Ecto neural progenitor cell (in vitro differentiated cells): Measurements from ENCODE around the gene PACS1.
"Not testable (repeated sequence)": the region's sequence is repeated elsewhere in the genome, so short reads cannot be mapped to it uniquely, and the experiment has no call there.

Source experiments
- DNase-seq: peaks from one replicate; pipeline ENCODE4 v3.0.0-alpha.2; 2018; ENCODE audit warnings: low spot score

The PACS1 gene

GRCh38 chr11:66226101-66226500 lies 156.0 kb downstream of the PACS1 start:
- DNase-seq, result no peak

GRCh38 chr11:66227700-66228099 lies 157.6 kb downstream of the PACS1 start:
- no peak for DNase-seq

GRCh38 chr11:66228521-66228920 lies 158.4 kb downstream of the PACS1 start:
- DNase-seq, result no peak

- DNase-seq, result no peak
These were observed 160.1 kb downstream of the PACS1 start for GRCh38 chr11:66230156-66230555.

- DNase-seq, result no peak
These were observed 160.9 kb downstream of the PACS1 start for GRCh38 chr11:66230978-66231377.

- DNase-seq, result no peak
These were observed 161.5 kb downstream of the PACS1 start for GRCh38 chr11:66231561-66231960.

- DNase-seq, result no peak
These were observed 162.7 kb downstream of the PACS1 start for GRCh38 chr11:66232769-66233168.

- no peak for DNase-seq
These were observed 163.2 kb downstream of the PACS1 start for GRCh38 chr11:66233301-66233700.

- DNase-seq, result no peak
These were observed 165.1 kb downstream of the PACS1 start for GRCh38 chr11:66235141-66235540.

GRCh38 chr11:66237867-66238266 lies 167.8 kb downstream of the PACS1 start:
- DNase-seq, result no peak

GRCh38 chr11:66238786-66239413 lies 168.8 kb downstream of the PACS1 start:
- no peak for DNase-seq

- DNase-seq, result no peak
These were observed 169.4 kb downstream of the PACS1 start for GRCh38 chr11:66239511-66239910.

GRCh38 chr11:66239998-66240780 lies 170.1 kb downstream of the PACS1 start:
- no peak for DNase-seq

- DNase-seq, result no peak
These were observed 170.7 kb downstream of the PACS1 start for GRCh38 chr11:66240781-66241136.

- DNase-seq, result no peak
These were observed 172.2 kb downstream of the PACS1 start for GRCh38 chr11:66242095-66242765.

- DNase-seq, result no peak
These were observed 173.9 kb downstream of the PACS1 start for GRCh38 chr11:66243782-66244535.

- no peak for DNase-seq
These were observed 177.2 kb downstream of the PACS1 start for GRCh38 chr11:66247295-66247694.

GRCh38 chr11:66247801-66248200 lies 177.7 kb downstream of the PACS1 start:
- DNase-seq, result no peak

- DNase-seq, result no peak
These were observed 178.8 kb downstream of the PACS1 start for GRCh38 chr11:66248903-66249302.

- DNase-seq, result no peak
These were observed 181.7 kb downstream of the PACS1 start for GRCh38 chr11:66251809-66252208.

GRCh38 chr11:66253081-66253480 lies 183.0 kb downstream of the PACS1 start:
- DNase-seq, result not testable (repeated sequence)

- DNase-seq, result no peak
These were observed 188.4 kb downstream of the PACS1 start for GRCh38 chr11:66258473-66258893.
